BE2C (cell line): Measurements from ENCODE around the gene RNF138.
"Not testable (repeated sequence)": the region's sequence is repeated elsewhere in the genome, so short reads cannot be mapped to it uniquely, and the experiment has no call there.

Experiments used
- DNase-seq: peaks from one replicate; pipeline ENCODE4 v3.0.0-alpha.2; 2020
- H3K27me3 ChIP-seq: fragments of 250-450 bp; sonication (Bioruptor Pico); 2 replicates; pipeline ENCODE4 v1.5.1; 2020; ENCODE audit warnings: mild to moderate bottlenecking
- H3K36me3 ChIP-seq: fragments of 250-450 bp; sonication (Bioruptor Pico); 2 replicates; pipeline ENCODE4 v1.5.1; 2020; ENCODE audit warnings: mild to moderate bottlenecking
- H3K4me1 ChIP-seq: fragments of 250-450 bp; sonication (Bioruptor Pico); 2 replicates; pipeline ENCODE4 v1.5.1; 2020
- H3K4me3 ChIP-seq: 2 replicates; pipeline ENCODE4 v1.5.1; 2011; ENCODE audit warnings: low read depth, low read length
- H3K9me3 ChIP-seq: fragments of 250-450 bp; sonication (Bioruptor Pico); 2 replicates; pipeline ENCODE4 v1.5.1; 2020
- TF ChIP-seq, protein P1 (sequence below): IDR thresholded peaks from 2 replicates; pipeline ENCODE4 v1.5.1; 2012; ENCODE audit warnings: mild to moderate bottlenecking, low read depth, low read length

The RNF138 gene

DNA sequence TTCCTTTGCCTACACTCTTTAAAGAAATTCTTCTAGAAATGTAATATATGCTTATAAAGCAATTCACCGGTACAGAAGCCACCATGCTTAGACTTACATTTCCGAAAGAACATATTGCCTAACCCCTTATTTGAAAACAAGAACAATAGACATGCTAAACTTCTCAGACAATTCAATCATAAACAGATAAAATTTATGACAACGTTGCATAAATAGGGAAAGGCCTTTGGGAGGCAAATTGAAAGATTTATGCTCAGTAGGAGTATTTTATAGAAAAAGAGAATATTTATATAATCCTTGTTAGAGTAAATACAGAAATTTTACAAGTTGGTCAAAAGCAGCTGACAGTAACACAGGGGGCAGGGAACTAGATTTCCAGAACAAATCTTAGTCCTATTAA lies 82.0 kb downstream of the RNF138 start:
- no peaks in the 10 kb centered on the region for H3K4me1 ChIP-seq
- H3K27me3 ChIP-seq = no peaks in the 10 kb centered on the region
- TF ChIP-seq, protein P1, sequence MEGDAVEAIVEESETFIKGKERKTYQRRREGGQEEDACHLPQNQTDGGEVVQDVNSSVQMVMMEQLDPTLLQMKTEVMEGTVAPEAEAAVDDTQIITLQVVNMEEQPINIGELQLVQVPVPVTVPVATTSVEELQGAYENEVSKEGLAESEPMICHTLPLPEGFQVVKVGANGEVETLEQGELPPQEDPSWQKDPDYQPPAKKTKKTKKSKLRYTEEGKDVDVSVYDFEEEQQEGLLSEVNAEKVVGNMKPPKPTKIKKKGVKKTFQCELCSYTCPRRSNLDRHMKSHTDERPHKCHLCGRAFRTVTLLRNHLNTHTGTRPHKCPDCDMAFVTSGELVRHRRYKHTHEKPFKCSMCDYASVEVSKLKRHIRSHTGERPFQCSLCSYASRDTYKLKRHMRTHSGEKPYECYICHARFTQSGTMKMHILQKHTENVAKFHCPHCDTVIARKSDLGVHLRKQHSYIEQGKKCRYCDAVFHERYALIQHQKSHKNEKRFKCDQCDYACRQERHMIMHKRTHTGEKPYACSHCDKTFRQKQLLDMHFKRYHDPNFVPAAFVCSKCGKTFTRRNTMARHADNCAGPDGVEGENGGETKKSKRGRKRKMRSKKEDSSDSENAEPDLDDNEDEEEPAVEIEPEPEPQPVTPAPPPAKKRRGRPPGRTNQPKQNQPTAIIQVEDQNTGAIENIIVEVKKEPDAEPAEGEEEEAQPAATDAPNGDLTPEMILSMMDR = no peak
- DNase-seq = no peak
- no peak overlapping the region for H3K4me3 ChIP-seq
- no peaks in the 10 kb centered on the region for H3K36me3 ChIP-seq
- no peaks in the 10 kb centered on the region for H3K9me3 ChIP-seq

DNA sequence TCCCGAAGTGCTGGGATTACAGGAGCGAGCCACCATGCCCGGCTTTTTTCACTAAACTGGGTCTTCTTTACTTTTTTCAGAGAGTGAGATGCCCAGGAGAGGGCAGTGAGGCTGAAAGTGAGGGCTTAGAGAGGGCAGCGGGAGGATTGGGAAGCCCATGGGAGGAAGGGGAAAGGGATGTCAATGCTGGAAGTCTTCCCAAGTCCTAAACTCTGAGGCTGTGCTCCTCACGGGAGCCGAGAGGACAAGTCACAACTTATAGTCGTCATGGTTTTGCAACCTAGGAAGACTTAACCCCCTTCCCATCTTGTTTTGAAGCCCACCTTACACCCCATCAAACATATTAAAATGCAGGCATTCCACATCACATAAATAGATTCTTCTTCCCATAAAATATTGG lies 83.0 kb downstream of the RNF138 start:
- DNase-seq = no peak
- H3K9me3 ChIP-seq = no peaks in the 10 kb centered on the region
- no peak overlapping the region for H3K4me3 ChIP-seq
- no peaks in the 10 kb centered on the region for H3K4me1 ChIP-seq
- H3K36me3 ChIP-seq = no peaks in the 10 kb centered on the region
- H3K27me3 ChIP-seq = no peaks in the 10 kb centered on the region
- TF ChIP-seq, protein P1 = no peak

DNA sequence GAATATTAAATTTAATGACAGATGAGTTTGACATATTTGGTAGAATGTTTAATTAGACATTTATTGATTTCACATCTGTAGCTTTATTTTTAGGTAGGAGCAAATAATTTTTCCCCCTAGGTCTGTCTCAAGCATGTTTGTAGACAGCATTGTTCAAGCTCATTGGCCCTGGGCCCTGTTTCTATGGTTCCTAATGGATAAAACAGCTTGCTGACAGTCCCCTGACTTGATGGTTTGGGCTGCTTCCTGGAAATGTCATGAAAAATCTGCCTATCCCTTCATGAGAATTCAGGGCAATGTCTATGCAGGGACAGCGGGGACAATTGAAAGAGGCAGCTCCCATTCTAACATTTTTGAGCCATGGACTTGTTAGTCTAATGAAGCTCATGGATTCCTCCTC lies 83.6 kb downstream of the RNF138 start:
- Histone ChIP-seq H3K4me3 (no peak overlapping the region), H3K9me3 (no peaks in the 10 kb centered on the region), H3K36me3 (no peaks in the 10 kb centered on the region), H3K27me3 (no peaks in the 10 kb centered on the region), H3K4me1 (no peaks in the 10 kb centered on the region)
- no peak for DNase-seq
- TF ChIP-seq, protein P1 = no peak

DNA sequence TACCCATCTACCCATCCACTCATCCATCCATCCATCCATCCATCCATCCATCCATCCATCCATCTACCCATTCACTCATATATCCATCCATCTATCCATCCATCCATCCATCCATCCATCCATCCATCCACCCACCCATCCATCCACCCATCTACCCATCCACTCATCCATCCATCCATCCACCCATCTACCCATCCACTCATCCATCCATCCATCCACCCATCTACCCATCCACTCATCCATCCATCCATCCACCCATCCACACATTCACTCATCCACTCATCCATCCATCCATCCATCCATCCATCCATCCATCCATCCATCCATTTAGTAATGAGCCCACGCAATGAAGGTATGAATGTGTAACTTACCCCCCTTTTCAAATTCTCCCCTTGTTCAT lies 85.1 kb downstream of the RNF138 start:
- not testable (repeated sequence) for H3K9me3 ChIP-seq, H3K27me3 ChIP-seq, DNase-seq, H3K4me3 ChIP-seq, H3K4me1 ChIP-seq, H3K36me3 ChIP-seq

DNA sequence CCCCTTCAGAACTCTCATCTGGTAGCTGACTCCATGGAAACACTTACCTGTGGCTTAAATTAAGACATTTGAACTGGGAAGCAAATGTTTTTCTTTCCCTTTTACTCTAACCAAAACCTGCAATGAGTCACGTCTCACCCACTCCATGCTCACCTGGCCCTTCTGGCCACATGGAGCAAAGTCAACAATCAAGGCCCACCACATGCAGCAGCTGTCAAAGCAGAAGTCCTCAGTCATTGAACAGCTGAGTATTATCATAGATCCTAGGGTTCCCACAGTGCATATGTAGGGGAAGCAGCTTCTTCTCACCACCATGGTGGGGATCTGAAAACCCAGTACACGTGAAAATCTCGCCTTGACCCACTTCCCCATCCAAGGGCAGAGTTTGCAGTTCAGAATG lies 85.9 kb downstream of the RNF138 start:
- TF ChIP-seq, protein P1 = no peak
- Histone ChIP-seq H3K4me3 (no peak overlapping the region), H3K4me1 (no peaks in the 10 kb centered on the region), H3K9me3 (no peaks in the 10 kb centered on the region), H3K36me3 (no peaks in the 10 kb centered on the region), H3K27me3 (no peaks in the 10 kb centered on the region)
- DNase-seq = no peak
